Stimulated activated CD8-positive, alpha-beta memory T cell treated with anti-CD3 and anti-CD28 coated beads, Interleukin-7, amount 100 ng/mL, for 4 hours (primary cell): ENCODE measurements around the gene CAMKK1.
"Not testable (repeated sequence)": the region's sequence is repeated elsewhere in the genome, so short reads cannot be mapped to it uniquely, and the experiment has no call there.

Source experiments
- DNase-seq, 2 donors: peaks; one replicate each; pipeline ENCODE4 v3.0.0-alpha.2; 2020; ENCODE audit warnings: low read depth in 2 of 2

CAMKK1 gene

GRCh38 chr17:3846437-3847164 lies 46.3 kb downstream of the CAMKK1 start:
- DNase-seq, result no peak

GRCh38 chr17:3845621-3846436 lies 47.0 kb downstream of the CAMKK1 start, which contains the start of gene NCBP3:
Gene NCBP3, minus strand, starts transcription at chr17:3846246. Its CDS starts 23 bp downstream, at chr17:3846223.
- peak; percentile 75 to 87 for DNase-seq

GRCh38 chr17:3845291-3845620 lies 47.6 kb downstream of the CAMKK1 start:
- peak in 1 of 2 donors; percentile 8 for DNase-seq

GRCh38 chr17:3844556-3844955 lies 48.3 kb downstream of the CAMKK1 start:
- not testable (repeated sequence) for DNase-seq

GRCh38 chr17:3843935-3844516 lies 48.8 kb downstream of the CAMKK1 start:
- peak; percentile 21 to 30 for DNase-seq

- no peak for DNase-seq
Observed at GRCh38 chr17:3838206-3838605, 54.6 kb downstream of the CAMKK1 start.

- DNase-seq, result no peak
Observed at GRCh38 chr17:3836551-3836950, 56.3 kb downstream of the CAMKK1 start.

GRCh38 chr17:3835410-3836229 lies 57.2 kb downstream of the CAMKK1 start:
- DNase-seq, result no peak

- DNase-seq, result no peak
Observed at GRCh38 chr17:3834811-3835210, 58.0 kb downstream of the CAMKK1 start.

- no peak for DNase-seq
Observed at GRCh38 chr17:3828852-3829232, 64.0 kb downstream of the CAMKK1 start.

GRCh38 chr17:3828151-3828851 lies 64.6 kb downstream of the CAMKK1 start:
- no peak for DNase-seq

- peak; percentile 36 to 61 for DNase-seq
Observed at GRCh38 chr17:3827124-3827773, 65.6 kb downstream of the CAMKK1 start.

GRCh38 chr17:3826191-3826590 lies 66.7 kb downstream of the CAMKK1 start:
- DNase-seq, result no peak

GRCh38 chr17:3821101-3821500 lies 71.8 kb downstream of the CAMKK1 start:
- no peak for DNase-seq

GRCh38 chr17:3818786-3819185 lies 74.1 kb downstream of the CAMKK1 start:
- no peak for DNase-seq

- no peak for DNase-seq
Observed at GRCh38 chr17:3817851-3818605, 74.8 kb downstream of the CAMKK1 start.

- no peak for DNase-seq
Observed at GRCh38 chr17:3815925-3816324, 76.9 kb downstream of the CAMKK1 start.

GRCh38 chr17:3815122-3815521 lies 77.7 kb downstream of the CAMKK1 start:
- no peak for DNase-seq

GRCh38 chr17:3814361-3814760 lies 78.5 kb downstream of the CAMKK1 start:
- DNase-seq, result no peak

GRCh38 chr17:3813171-3813570 lies 79.7 kb downstream of the CAMKK1 start:
- DNase-seq, result no peak
